Breast epithelium (tissue), 3 donors: ENCODE data around the gene MMS19.

Source experiments
- POLR2AphosphoS5 ChIP-seq, 3 donors: sonication (generic); formaldehyde crosslinking; IDR thresholded peaks; one replicate each; pipeline ENCODE4 v1.6.1; 2017; ENCODE audit warnings: antibody characterized with exemption in 3 of 3
- TF ChIP-seq, protein P1 (sequence below), 3 donors: fragments of 450-650 bp; IDR thresholded peaks; one replicate each; pipeline ENCODE4 v1.5.1; 2016 to 2017; ENCODE audit warnings: antibody characterized with exemption in 3 of 3, mild to moderate bottlenecking in 3 of 3, moderate library complexity in 3 of 3

DNA sequence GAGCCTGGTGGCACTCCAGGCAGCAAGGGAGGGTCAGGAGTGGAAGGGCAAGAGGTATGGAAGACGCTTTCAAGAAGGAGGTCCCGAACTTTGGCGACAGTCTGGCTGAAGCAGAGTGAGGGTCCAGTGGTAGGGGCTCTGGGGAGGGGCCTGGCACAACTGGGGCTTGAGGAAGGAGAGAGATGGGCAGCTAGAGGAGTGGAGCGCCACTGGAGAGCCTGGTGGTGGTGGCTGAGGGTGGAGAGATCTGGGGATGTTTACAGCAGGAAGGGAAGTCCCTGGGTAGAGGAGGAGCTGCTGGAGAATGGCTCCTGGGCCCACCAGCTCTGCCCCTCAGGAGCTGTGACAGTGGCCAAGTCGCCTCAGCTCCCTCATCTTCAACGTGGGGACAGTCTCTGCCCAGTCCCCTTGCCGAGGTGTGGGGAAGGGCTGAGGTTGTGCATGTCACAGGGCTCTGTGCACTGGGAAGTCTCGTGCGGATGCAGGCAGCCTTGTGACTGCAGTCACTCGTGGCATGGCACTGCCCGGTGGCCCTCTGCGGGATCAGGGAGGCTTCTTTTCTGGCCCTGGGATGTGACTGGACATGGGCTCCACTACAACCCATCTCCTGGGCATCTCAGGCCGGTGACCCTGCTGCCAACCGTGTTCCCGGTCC lies 19.0 kb upstream of the MMS19 start:
- TF ChIP-seq, protein P1, sequence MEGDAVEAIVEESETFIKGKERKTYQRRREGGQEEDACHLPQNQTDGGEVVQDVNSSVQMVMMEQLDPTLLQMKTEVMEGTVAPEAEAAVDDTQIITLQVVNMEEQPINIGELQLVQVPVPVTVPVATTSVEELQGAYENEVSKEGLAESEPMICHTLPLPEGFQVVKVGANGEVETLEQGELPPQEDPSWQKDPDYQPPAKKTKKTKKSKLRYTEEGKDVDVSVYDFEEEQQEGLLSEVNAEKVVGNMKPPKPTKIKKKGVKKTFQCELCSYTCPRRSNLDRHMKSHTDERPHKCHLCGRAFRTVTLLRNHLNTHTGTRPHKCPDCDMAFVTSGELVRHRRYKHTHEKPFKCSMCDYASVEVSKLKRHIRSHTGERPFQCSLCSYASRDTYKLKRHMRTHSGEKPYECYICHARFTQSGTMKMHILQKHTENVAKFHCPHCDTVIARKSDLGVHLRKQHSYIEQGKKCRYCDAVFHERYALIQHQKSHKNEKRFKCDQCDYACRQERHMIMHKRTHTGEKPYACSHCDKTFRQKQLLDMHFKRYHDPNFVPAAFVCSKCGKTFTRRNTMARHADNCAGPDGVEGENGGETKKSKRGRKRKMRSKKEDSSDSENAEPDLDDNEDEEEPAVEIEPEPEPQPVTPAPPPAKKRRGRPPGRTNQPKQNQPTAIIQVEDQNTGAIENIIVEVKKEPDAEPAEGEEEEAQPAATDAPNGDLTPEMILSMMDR (IDR thresholded peaks at IDR 0.05), result no peak
- TF ChIP-seq POLR2AphosphoS5 (IDR thresholded peaks at IDR 0.05), result no peak
